Neuronal stem cell (in vitro differentiated cells): ENCODE data around the gene SEC14L1. TPM values are rescaled to one million over a fixed set of nuclear protein-coding genes. Genes with fewer than 3 reads are reported as not detected.

ENCODE experiments used
- DNase-seq: peaks from one replicate; pipeline ENCODE4 v3.0.0-alpha.2; 2013; ENCODE audit warnings: low spot score
- H2AFZ ChIP-seq: one replicate; pipeline ENCODE4 v1.6.1; 2013; ENCODE audit warnings: mild to moderate bottlenecking, low read length, inconsistent platforms
- H2AK5ac ChIP-seq: 2 replicates; pipeline ENCODE4 v1.6.1; 2013; ENCODE audit warnings: low read depth, mild to moderate bottlenecking, inconsistent platforms, low read length, moderate library complexity, mixed read lengths
- H2BK120ac ChIP-seq: 2 replicates; pipeline ENCODE4 v1.6.1; 2013; ENCODE audit warnings: low read depth, mild to moderate bottlenecking, inconsistent platforms, low read length, moderate library complexity, mixed read lengths
- H2BK12ac ChIP-seq: one replicate; pipeline ENCODE4 v1.6.1; 2013; ENCODE audit warnings: low read length, inconsistent platforms
- H2BK15ac ChIP-seq: 2 replicates; pipeline ENCODE4 v1.6.1; 2013; ENCODE audit warnings: mild to moderate bottlenecking, low read length, inconsistent platforms, mixed read lengths
- H2BK5ac ChIP-seq: one replicate; pipeline ENCODE4 v1.6.1; 2013; ENCODE audit warnings: inconsistent platforms, mild to moderate bottlenecking, low read length, moderate library complexity
- H3K14ac ChIP-seq: one replicate; pipeline ENCODE4 v1.6.1; 2013; ENCODE audit warnings: low read length, inconsistent platforms
- H3K18ac ChIP-seq: 2 replicates; pipeline ENCODE4 v1.6.1; 2013; ENCODE audit warnings: low read length, inconsistent platforms
- H3K23ac ChIP-seq: 2 replicates; pipeline ENCODE4 v1.6.1; 2013; ENCODE audit warnings: low read depth, mild to moderate bottlenecking, mixed read lengths, low read length, inconsistent platforms; ENCODE audit not compliant: poor library complexity
- H3K27ac ChIP-seq: replicated peaks from 3 replicates; pipeline ENCODE4 v1.5.1; 2013; ENCODE audit warnings: low read length, inconsistent platforms
- H3K27me3 ChIP-seq, 3 experiments: 2 replicates each; pipeline ENCODE4 v1.6.1; 2013; ENCODE audit warnings: low read length in 3 of 3, mild to moderate bottlenecking in 2 of 3, inconsistent platforms in 1 of 3, low read depth in 1 of 3, mixed read lengths in 1 of 3, moderate library complexity in 1 of 3; ENCODE audit not compliant: control insufficient read depth in 3 of 3, insufficient read depth in 3 of 3
- H3K36me3 ChIP-seq, 2 donors: replicated peaks in 1 of 2; 2 replicates each; pipeline ENCODE4 v1.6.1; 2013; ENCODE audit warnings: low read length in 2 of 2; ENCODE audit not compliant: control insufficient read depth in 2 of 2, insufficient read depth in 2 of 2
- H3K4ac ChIP-seq: 2 replicates; pipeline ENCODE4 v1.6.1; 2013; ENCODE audit warnings: inconsistent platforms, mild to moderate bottlenecking, low read length, moderate library complexity
- H3K4me1 ChIP-seq, 2 donors: 1 replicate in 1 of 2; 2 replicates in 1 of 2; pipeline ENCODE4 v1.6.1; 2013; ENCODE audit warnings: low read length in 2 of 2, low read depth in 1 of 2; ENCODE audit not compliant: control insufficient read depth in 2 of 2, insufficient read depth in 1 of 2
- H3K4me2 ChIP-seq: one replicate; pipeline ENCODE4 v1.6.1; 2013; ENCODE audit warnings: mild to moderate bottlenecking, low read length, inconsistent platforms; ENCODE audit not compliant: insufficient read depth, poor library complexity, severe bottlenecking
- H3K4me3 ChIP-seq, 2 donors: 2 replicates each; pipeline ENCODE4 v1.5.1; 2013; ENCODE audit warnings: low read length in 2 of 2, mild to moderate bottlenecking in 2 of 2, inconsistent platforms in 1 of 2, moderate library complexity in 1 of 2
- H3K79me1 ChIP-seq: one replicate; pipeline ENCODE4 v1.6.1; 2013; ENCODE audit warnings: low read depth, mild to moderate bottlenecking, inconsistent platforms, low read length, moderate library complexity
- H3K9ac ChIP-seq: one replicate; pipeline ENCODE4 v1.6.1; 2013; ENCODE audit warnings: mild to moderate bottlenecking, low read depth, low read length, inconsistent platforms; ENCODE audit not compliant: poor library complexity
- H3K9me3 ChIP-seq, 2 donors: replicated peaks in 1 of 2; 2 replicates each; pipeline versions ENCODE3 to v1.6.1; 2013; ENCODE audit warnings: low read length in 2 of 2, mild to moderate bottlenecking in 2 of 2, inconsistent platforms in 1 of 2, low read depth in 1 of 2, mixed read lengths in 1 of 2, moderate library complexity in 1 of 2; ENCODE audit not compliant: control insufficient read depth in 2 of 2, insufficient read depth in 1 of 2
- H4K8ac ChIP-seq: one replicate; pipeline ENCODE4 v1.6.1; 2013; ENCODE audit warnings: low read depth, mild to moderate bottlenecking, inconsistent platforms, low read length, moderate library complexity
- H4K91ac ChIP-seq: one replicate; pipeline ENCODE4 v1.6.1; 2013; ENCODE audit warnings: low read length, low read depth, mild to moderate bottlenecking, inconsistent platforms; ENCODE audit not compliant: poor library complexity
- WGBS, 2 donors: extraction: QIAGEN DNeasy Blood & Tissue Kit; methylation state at CpG; one replicate each; pipeline ENCODE4 v1.1.7; 2013; ENCODE audit warnings: missing lambda C conversion rate in 2 of 2, mixed read lengths in 1 of 2; ENCODE audit not compliant: insufficient read length in 2 of 2, insufficient replicate concordance in 1 of 2; ENCODE audit errors: extremely low coverage in 2 of 2; 5-methylcytosine and 5-hydroxymethylcytosine counted together
- polyA plus RNA-seq, 2 experiments: library from polyadenylated mRNA; stranded (reverse); fragments of 200-250 nt; gene quantifications; one replicate each; pipeline ENCODE4 v1.2.3, GENCODE V29; 2013

Gene SEC14L1
- polyA plus RNA-seq (2013, experiment 1 of 2) = 103 TPM
- 106 TPM for polyA plus RNA-seq (2013, experiment 2 of 2)

DNA sequence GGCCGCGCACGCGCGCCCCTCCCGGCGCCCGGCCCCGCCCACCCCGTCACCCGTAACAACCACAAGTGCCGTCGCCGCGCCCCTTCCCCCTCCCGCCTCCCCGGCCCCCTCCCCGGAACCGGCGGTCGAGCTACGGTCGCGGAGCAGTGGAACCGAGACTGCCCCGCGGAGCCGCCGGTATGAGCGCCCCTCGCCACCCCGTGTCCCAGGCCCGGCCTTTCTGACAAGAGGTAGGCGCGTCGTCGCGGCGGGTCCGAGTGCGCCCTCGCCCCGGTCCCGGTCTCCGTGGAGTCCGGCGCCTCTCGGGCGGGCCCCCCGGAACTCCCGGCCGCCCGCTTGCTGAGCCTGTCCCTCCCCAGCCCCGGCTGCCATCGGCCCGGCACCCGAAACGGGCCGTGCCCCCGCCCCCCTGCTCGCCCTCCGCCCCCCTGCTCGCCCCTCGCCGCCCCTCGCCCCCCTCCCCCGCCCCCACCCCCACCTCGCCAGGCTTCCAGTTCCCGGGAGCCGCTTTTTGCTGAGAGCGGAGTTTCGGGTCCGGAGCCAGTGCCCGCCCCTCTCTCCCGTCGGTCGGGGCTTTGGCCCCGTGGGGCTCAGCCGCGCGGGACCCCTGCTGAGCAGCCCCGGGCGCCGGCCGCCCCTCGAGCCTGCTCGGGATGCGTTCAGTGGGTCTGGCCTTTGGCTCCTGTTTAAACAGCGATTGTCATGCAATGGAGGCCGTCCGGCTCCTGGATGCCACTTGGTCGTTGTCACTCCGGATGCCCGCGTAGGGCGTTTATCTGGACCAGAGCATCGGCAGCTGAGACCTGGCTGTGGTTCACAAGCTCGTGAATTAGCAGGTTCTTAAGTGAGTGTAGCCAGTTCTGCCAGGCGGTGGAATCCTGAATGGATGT lies at the start of gene SEC14L1:
TSS of gene SEC14L1 (plus strand) at position 92 of the 890 bp plus-strand sequence. CDS start 2,628 bp downstream, outside the sequence.
- WGBS, 2 donors = no CpG with 5 or more reads among the region's 99 CpGs
- Histone ChIP-seq H3K14ac (peak within 1 kb of the TSS; percentile 77), H2BK12ac (no peak within 1 kb of the TSS), H3K36me3 (peaks cover 8 to 37% of the 10 kb centered on the region in 2 donors), H4K91ac (peak within 1 kb of the TSS; percentile 30), H3K27me3 (no peaks in the 10 kb centered on the region), H2BK15ac (peak within 1 kb of the TSS; percentile 52), H3K4me3 (peak within 1 kb of the TSS; percentile 93 to 96), H4K8ac (no peak within 1 kb of the TSS), H3K23ac (peak within 1 kb of the TSS; percentile 91), H3K4ac (no peak within 1 kb of the TSS), H3K27ac (peak within 1 kb of the TSS; percentile 91), H2BK5ac (peak within 1 kb of the TSS; percentile 87), H3K4me2 (peak within 1 kb of the TSS; percentile 86), H3K4me1 (peaks cover 14 to 21% of the 10 kb centered on the region in 2 donors), H2BK120ac (peak within 1 kb of the TSS; percentile 91), H3K79me1 (peaks cover 3% of the 10 kb centered on the region), H3K9ac (peak within 1 kb of the TSS; percentile 96), H2AK5ac (peak within 1 kb of the TSS; percentile 69), H3K9me3 (peaks cover 2 to 20% of the 10 kb centered on the region in 2 donors), H3K18ac (peak within 1 kb of the TSS; percentile 97), H2AFZ (peak within 1 kb of the TSS; percentile 98)
- peak; percentile 59 for DNase-seq

DNA sequence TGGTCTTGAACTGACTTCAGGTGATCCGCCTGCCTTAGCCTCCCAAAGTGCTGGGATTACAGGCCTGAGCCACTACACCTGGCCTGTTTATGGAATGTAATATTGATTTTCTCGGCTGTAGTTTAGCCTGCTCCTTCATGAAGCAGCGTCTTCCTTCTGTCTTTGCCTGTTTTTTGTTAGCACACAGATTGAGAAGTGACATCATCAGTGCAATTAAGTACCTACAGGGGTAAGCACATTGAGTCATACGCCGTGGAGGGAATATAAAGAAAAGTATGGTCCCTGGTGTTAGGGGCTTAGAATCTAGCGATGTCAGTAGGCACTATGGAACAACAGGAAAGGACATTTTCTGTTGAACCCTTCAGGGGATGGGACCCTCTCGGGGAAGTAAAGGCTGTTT lies 48.7 kb upstream of the SEC14L1 start:
- H3K18ac ChIP-seq = no peak overlapping the region
- peaks cover 3 to 5% of the 10 kb centered on the region in 2 donors for H3K4me1 ChIP-seq
- no peaks in the 10 kb centered on the region for H3K27me3 ChIP-seq
- peaks cover 25 to 65% of the 10 kb centered on the region in 2 donors for H3K36me3 ChIP-seq
- no peak overlapping the region for H3K4ac ChIP-seq
- H3K79me1 ChIP-seq = peaks cover 1% of the 10 kb centered on the region
- H2BK15ac ChIP-seq = no peak overlapping the region
- no peak overlapping the region for H3K23ac ChIP-seq
- H2BK5ac ChIP-seq = no peak overlapping the region
- H2AFZ ChIP-seq = no peak overlapping the region
- H3K4me2 ChIP-seq = no peak overlapping the region
- no CpG with 5 or more reads among the region's 7 CpGs for WGBS, 2 donors
- H3K4me3 ChIP-seq = no peak overlapping the region
- no peak overlapping the region for H2BK12ac ChIP-seq
- no peak overlapping the region for H4K8ac ChIP-seq
- H3K9ac ChIP-seq = no peak overlapping the region
- no peak overlapping the region for H3K14ac ChIP-seq
- H2AK5ac ChIP-seq = no peak overlapping the region
- H2BK120ac ChIP-seq = no peak overlapping the region
- H3K27ac ChIP-seq = no peak overlapping the region
- no peak overlapping the region for H4K91ac ChIP-seq
- no peak for DNase-seq
- H3K9me3 ChIP-seq = no peaks in the 10 kb centered on the region

DNA sequence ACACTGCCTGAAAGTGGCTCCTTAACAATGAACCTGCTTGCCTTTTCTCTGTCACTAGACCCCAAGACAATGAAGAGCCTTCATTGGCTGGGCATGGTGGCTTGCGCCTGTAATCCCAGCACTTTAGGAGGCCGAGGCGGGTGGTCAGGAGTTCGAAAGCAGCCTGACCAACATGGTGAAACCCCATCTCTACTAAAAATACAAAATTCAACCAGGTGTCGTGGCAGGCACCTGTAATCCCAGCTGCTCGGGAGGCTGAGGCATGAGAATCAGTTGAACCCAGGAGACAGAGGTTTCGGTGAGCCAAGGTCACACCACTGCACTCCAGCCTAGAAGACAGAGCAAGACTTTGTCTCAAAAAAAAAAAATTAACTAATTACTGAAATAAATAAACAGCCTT lies 45.3 kb upstream of the SEC14L1 start:
- Histone ChIP-seq H3K36me3 (peaks cover 32 to 78% of the 10 kb centered on the region in 2 donors), H2BK12ac (no peak overlapping the region), H3K4me1 (peaks cover 3 to 8% of the 10 kb centered on the region in 2 donors), H2BK15ac (no peak overlapping the region), H3K18ac (no peak overlapping the region), H3K9me3 (no peaks in the 10 kb centered on the region), H2BK5ac (no peak overlapping the region), H3K79me1 (peaks cover 1% of the 10 kb centered on the region), H3K23ac (no peak overlapping the region), H2AK5ac (no peak overlapping the region), H2AFZ (no peak overlapping the region), H3K4me3 (no peak overlapping the region), H3K14ac (no peak overlapping the region), H4K8ac (no peak overlapping the region), H4K91ac (no peak overlapping the region), H3K4me2 (no peak overlapping the region), H3K27me3 (no peaks in the 10 kb centered on the region), H2BK120ac (no peak overlapping the region), H3K27ac (no peak overlapping the region), H3K4ac (no peak overlapping the region), H3K9ac (no peak overlapping the region)
- WGBS, 2 donors = no CpG with 5 or more reads among the region's 7 CpGs
- DNase-seq = no peak

DNA sequence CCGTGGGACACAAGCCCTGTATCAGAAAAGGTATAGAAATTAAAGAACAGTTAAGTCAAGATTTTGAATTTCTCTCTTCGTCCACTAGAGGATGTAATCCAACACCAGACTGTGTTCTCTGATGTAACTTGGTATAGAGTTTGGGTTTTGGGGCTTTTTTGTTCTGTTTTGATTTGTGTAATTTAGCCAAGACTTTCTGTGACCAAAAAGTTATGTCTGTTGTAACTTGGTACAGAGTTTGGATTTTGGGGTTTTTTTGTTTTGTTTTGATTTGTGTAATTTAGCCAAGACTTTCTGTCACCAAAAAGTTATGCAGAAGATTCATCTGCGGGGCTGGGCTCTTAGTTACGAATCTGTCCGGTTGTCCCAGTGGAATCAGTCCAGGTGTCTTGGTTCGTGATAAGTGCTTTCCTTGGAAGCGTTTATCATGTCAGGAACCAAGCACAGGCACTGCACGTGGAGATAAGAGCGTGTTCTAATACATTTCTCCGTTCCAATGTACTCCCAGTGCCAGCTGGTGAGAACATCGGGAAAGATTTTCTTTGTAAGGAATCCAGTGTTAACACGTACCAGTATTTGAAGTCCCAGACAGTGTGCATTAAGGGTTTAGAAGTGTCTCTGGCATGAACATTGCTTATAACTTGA lies 44.1 kb upstream of the SEC14L1 start:
- Histone ChIP-seq H3K79me1 (peaks cover 1% of the 10 kb centered on the region), H2BK120ac (no peak overlapping the region), H3K4ac (no peak overlapping the region), H2AFZ (no peak overlapping the region), H3K4me2 (no peak overlapping the region), H3K9me3 (peaks cover 0 to 2% of the 10 kb centered on the region in 2 donors), H4K8ac (no peak overlapping the region), H3K4me1 (peaks cover 3 to 8% of the 10 kb centered on the region in 2 donors), H3K14ac (no peak overlapping the region), H3K27ac (no peak overlapping the region), H3K9ac (no peak overlapping the region), H3K23ac (no peak overlapping the region), H2BK5ac (no peak overlapping the region), H3K27me3 (no peaks in the 10 kb centered on the region), H3K18ac (no peak overlapping the region), H2BK12ac (no peak overlapping the region), H3K36me3 (peaks cover 28 to 73% of the 10 kb centered on the region in 2 donors), H4K91ac (no peak overlapping the region), H2BK15ac (no peak overlapping the region), H2AK5ac (no peak overlapping the region), H3K4me3 (no peak overlapping the region)
- no peak for DNase-seq
- no CpG with 5 or more reads among the region's 12 CpGs for WGBS, 2 donors
